HepG2 (cell line): Measurements from ENCODE around the gene RABIF. TPM values are rescaled to one million over a fixed set of nuclear protein-coding genes. Genes with fewer than 3 reads are reported as not detected.

Experiments
- DNMT1 ChIP-seq: sonication (generic); formaldehyde crosslinking; IDR thresholded peaks from 2 replicates; pipeline ENCODE4 v1.5.1; 2020; ENCODE audit warnings: mild to moderate bottlenecking, missing genetic modification reagents
- MLXIP ChIP-seq: sonication (generic); formaldehyde crosslinking; IDR thresholded peaks from 2 replicates; pipeline ENCODE4 v1.9.0; 2021; ENCODE audit warnings: missing genetic modification reagents, borderline replicate concordance
- MTA3 ChIP-seq: sonication (generic); formaldehyde crosslinking; IDR thresholded peaks from 2 replicates; pipeline ENCODE4 v1.4.0; 2020; ENCODE audit warnings: missing genetic modification reagents
- MXD4 ChIP-seq: IDR thresholded peaks from 2 replicates; pipeline ENCODE4 v1.6.1; 2016; ENCODE audit warnings: mild to moderate bottlenecking, missing biosample characterization, missing genetic modification reagents
- PAXIP1 ChIP-seq: sonication (generic); formaldehyde crosslinking; conservative IDR thresholded peaks from 2 replicates; pipeline ENCODE4 v1.4.0; 2020; ENCODE audit warnings: mild to moderate bottlenecking, missing genetic modification reagents, moderate library complexity
- PPARG ChIP-seq: conservative IDR thresholded peaks from 2 replicates; pipeline ENCODE4 v1.6.1; 2016; ENCODE audit warnings: missing biosample characterization, missing genetic modification reagents
- ZBTB26 ChIP-seq: IDR thresholded peaks from 2 replicates; pipeline ENCODE4 v1.6.1; 2016; ENCODE audit warnings: missing compliant biosample characterization, missing genetic modification reagents, borderline replicate concordance
- ZBTB34 ChIP-seq: sonication (generic); formaldehyde crosslinking; IDR thresholded peaks from 2 replicates; pipeline ENCODE4 v1.8.0; 2022; ENCODE audit warnings: mild to moderate bottlenecking, missing genetic modification reagents
- ZNF12 ChIP-seq: sonication (generic); formaldehyde crosslinking; IDR thresholded peaks from 2 replicates; pipeline ENCODE4 v1.5.0; 2020; ENCODE audit warnings: missing genetic modification reagents
- ZNF747 ChIP-seq: sonication (generic); formaldehyde crosslinking; IDR thresholded peaks from 2 replicates; pipeline ENCODE4 v1.8.1; 2023; ENCODE audit warnings: missing genetic modification reagents, mild to moderate bottlenecking, borderline replicate concordance
- ZNF879 ChIP-seq: sonication (generic); formaldehyde crosslinking; IDR thresholded peaks from 2 replicates; pipeline ENCODE4 v1.8.1; 2023; ENCODE audit warnings: missing genetic modification reagents
- polyA plus RNA-seq, 8 experiments: library from polyadenylated mRNA; depleted of rRNA in 3 of 8; stranded (reverse) in 7 of 8; unstranded in 1 of 8; fragments of >200 nt; fragmentation: Illumina TruSeq in 4 of 8; extraction: Trizol in 4 of 8; gene quantifications; 2 replicates each; pipeline versions ENCODE4 v1.2.1 to v1.2.3, GENCODE V29; 2011 to 2016; ENCODE audit warnings: low read depth in 4 of 8, missing spikeins in 1 of 8, mixed read lengths in 1 of 8; ENCODE audit not compliant: insufficient read depth in 1 of 8
- total RNA-seq, 5 experiments: library from RNA; depleted of rRNA; stranded (reverse); fragments of >200 nt; fragmentation: Illumina TruSeq; extraction: Trizol; gene quantifications; 2 replicates each; pipeline ENCODE4 v1.2.3, GENCODE V29; 2016; ENCODE audit warnings: low read depth in 1 of 5
- TF ChIP-seq, protein P1 (sequence below): sonication (generic); formaldehyde crosslinking; IDR thresholded peaks from 2 replicates; pipeline ENCODE4 v1.5.0; 2020; ENCODE audit warnings: missing genetic modification reagents, mild to moderate bottlenecking, borderline replicate concordance
- TF ChIP-seq, protein P2 (sequence below): sonication (generic); formaldehyde crosslinking; IDR thresholded peaks from 2 replicates; pipeline ENCODE4 v1.5.1; 2020; ENCODE audit warnings: missing genetic modification reagents, mild to moderate bottlenecking, borderline replicate concordance

The RABIF gene
- total and polyA plus RNA-seq, 2 of the 13 experiments (the other 11 are each of a cell fraction or from before 2014, with no cell fraction given) = 7.6 to 8.3 TPM

DNA sequence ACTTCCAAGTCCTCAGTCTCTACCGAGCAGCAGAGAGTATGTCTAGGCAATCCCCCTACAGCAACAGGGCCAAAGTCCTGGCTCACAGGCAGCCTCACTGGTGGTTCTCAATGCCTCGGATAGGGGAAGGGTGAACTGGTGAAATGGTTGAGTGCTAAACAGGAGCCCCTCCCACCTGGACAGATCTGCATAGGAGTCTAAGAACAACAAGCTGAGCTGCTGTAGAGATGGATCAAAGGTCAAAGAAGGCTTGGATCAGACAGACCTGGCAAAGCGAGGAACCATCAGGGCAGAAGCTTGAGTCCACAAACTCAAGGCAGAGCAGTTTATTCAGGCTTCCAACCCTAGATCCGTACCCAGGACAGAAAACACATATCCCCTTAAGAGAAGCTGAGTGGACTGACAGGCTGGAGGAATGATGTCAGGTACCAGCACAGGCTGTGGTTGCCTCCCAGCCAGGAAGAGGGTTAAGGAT is 31.8 kb downstream of the RABIF start (continued):
- TF ChIP-seq ZNF747 (CRISPR knock-in tag) = no peak; the same call in 1 of the 2 replicates
- TF ChIP-seq MLXIP = no peak
- no peak for TF ChIP-seq ZNF12 (CRISPR knock-in tag)
- TF ChIP-seq ZBTB26 (CRISPR knock-in tag) = peak; percentile 57; the same call in 1 of the 2 replicates
- no peak for TF ChIP-seq DNMT1 (CRISPR knock-in tag)
- peak; percentile 56 for TF ChIP-seq PPARG (CRISPR knock-in tag)
- peak; percentile 59; the same call in 1 of the 2 replicates for TF ChIP-seq MXD4 (CRISPR knock-in tag)
- no peak for TF ChIP-seq MTA3 (CRISPR knock-in tag)
- no peak for TF ChIP-seq ZNF879 (CRISPR knock-in tag)
- TF ChIP-seq, protein P1, sequence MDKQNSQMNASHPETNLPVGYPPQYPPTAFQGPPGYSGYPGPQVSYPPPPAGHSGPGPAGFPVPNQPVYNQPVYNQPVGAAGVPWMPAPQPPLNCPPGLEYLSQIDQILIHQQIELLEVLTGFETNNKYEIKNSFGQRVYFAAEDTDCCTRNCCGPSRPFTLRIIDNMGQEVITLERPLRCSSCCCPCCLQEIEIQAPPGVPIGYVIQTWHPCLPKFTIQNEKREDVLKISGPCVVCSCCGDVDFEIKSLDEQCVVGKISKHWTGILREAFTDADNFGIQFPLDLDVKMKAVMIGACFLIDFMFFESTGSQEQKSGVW (CRISPR knock-in tag) = no peak
- TF ChIP-seq ZBTB34 (CRISPR knock-in tag) = 0 out of 2 replicates have a peak, but pooled peaks have one; percentile 28
- TF ChIP-seq, protein P2, sequence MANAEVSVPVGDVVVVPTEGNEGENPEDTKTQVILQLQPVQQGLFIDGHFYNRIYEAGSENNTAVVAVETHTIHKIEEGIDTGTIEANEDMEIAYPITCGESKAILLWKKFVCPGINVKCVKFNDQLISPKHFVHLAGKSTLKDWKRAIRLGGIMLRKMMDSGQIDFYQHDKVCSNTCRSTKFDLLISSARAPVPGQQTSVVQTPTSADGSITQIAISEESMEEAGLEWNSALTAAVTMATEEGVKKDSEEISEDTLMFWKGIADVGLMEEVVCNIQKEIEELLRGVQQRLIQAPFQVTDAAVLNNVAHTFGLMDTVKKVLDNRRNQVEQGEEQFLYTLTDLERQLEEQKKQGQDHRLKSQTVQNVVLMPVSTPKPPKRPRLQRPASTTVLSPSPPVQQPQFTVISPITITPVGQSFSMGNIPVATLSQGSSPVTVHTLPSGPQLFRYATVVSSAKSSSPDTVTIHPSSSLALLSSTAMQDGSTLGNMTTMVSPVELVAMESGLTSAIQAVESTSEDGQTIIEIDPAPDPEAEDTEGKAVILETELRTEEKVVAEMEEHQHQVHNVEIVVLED (CRISPR knock-in tag) = no peak
- TF ChIP-seq PAXIP1 (CRISPR knock-in tag) = peak; percentile 80
